GM21825 (cell line): Measurements from ENCODE around the gene BMP6.
"Not testable (repeated sequence)": the region's sequence is repeated elsewhere in the genome, so short reads cannot be mapped to it uniquely, and the experiment has no call there.

Source experiments
- ATAC-seq: cut with Tn5 transposase; IDR thresholded peaks from one replicate; pipeline ENCODE4 v1.9.1; 2021; ENCODE audit warnings: mild to moderate bottlenecking, moderate library complexity; ENCODE audit not compliant: unreplicated experiment

Gene BMP6

GRCh38 chr6:7880718-7881107 is 154.8 kb downstream of the BMP6 start:
- ATAC-seq = no peak

GRCh38 chr6:7881765-7882500 is 156.0 kb downstream of the BMP6 start:
- no peak for ATAC-seq

- ATAC-seq = no peak
Observed at GRCh38 chr6:7882505-7883257, 156.8 kb downstream of the BMP6 start.

GRCh38 chr6:7883381-7883780 is 157.5 kb downstream of the BMP6 start:
- no peak for ATAC-seq

- ATAC-seq = no peak
Observed at GRCh38 chr6:7886132-7886531, 160.2 kb downstream of the BMP6 start.

- no peak for ATAC-seq
Observed at GRCh38 chr6:7887278-7887991, 161.5 kb downstream of the BMP6 start.

GRCh38 chr6:7888587-7889357 is 162.9 kb downstream of the BMP6 start:
- no peak for ATAC-seq

GRCh38 chr6:7891078-7891872 is 165.4 kb downstream of the BMP6 start:
- ATAC-seq = no peak

- ATAC-seq = not testable (repeated sequence)
Observed at GRCh38 chr6:7892367-7892766, 166.5 kb downstream of the BMP6 start.

- ATAC-seq = no peak
Observed at GRCh38 chr6:7893342-7893741, 167.4 kb downstream of the BMP6 start.

- no peak for ATAC-seq
Observed at GRCh38 chr6:7894262-7895124, 168.6 kb downstream of the BMP6 start.

GRCh38 chr6:7895125-7895423 is 169.2 kb downstream of the BMP6 start:
- ATAC-seq = no peak

- no peak for ATAC-seq
Observed at GRCh38 chr6:7896465-7896987, 170.6 kb downstream of the BMP6 start.

- ATAC-seq = no peak
Observed at GRCh38 chr6:7897461-7898192, 171.7 kb downstream of the BMP6 start.

- ATAC-seq = not testable (repeated sequence)
Observed at GRCh38 chr6:7898193-7898586, 172.3 kb downstream of the BMP6 start.

- ATAC-seq = no peak
Observed at GRCh38 chr6:7899101-7899888, 173.4 kb downstream of the BMP6 start.

GRCh38 chr6:7899889-7900213 is 174.0 kb downstream of the BMP6 start:
- ATAC-seq = no peak

- no peak for ATAC-seq
Observed at GRCh38 chr6:7900621-7901020, 174.7 kb downstream of the BMP6 start.
